Neuronal stem cell (in vitro differentiated cells): ENCODE measurements around the gene CCM2.

Experiments used
- DNase-seq: peaks from one replicate; pipeline ENCODE4 v3.0.0-alpha.2; 2013; ENCODE audit warnings: low spot score
- H2AFZ ChIP-seq: one replicate; pipeline ENCODE4 v1.6.1; 2013; ENCODE audit warnings: mild to moderate bottlenecking, low read length, inconsistent platforms
- H2AK5ac ChIP-seq: 2 replicates; pipeline ENCODE4 v1.6.1; 2013; ENCODE audit warnings: low read depth, mild to moderate bottlenecking, inconsistent platforms, low read length, moderate library complexity, mixed read lengths
- H2BK120ac ChIP-seq: 2 replicates; pipeline ENCODE4 v1.6.1; 2013; ENCODE audit warnings: low read depth, mild to moderate bottlenecking, inconsistent platforms, low read length, moderate library complexity, mixed read lengths
- H2BK12ac ChIP-seq: one replicate; pipeline ENCODE4 v1.6.1; 2013; ENCODE audit warnings: low read length, inconsistent platforms
- H2BK15ac ChIP-seq: 2 replicates; pipeline ENCODE4 v1.6.1; 2013; ENCODE audit warnings: mild to moderate bottlenecking, low read length, inconsistent platforms, mixed read lengths
- H2BK5ac ChIP-seq: one replicate; pipeline ENCODE4 v1.6.1; 2013; ENCODE audit warnings: inconsistent platforms, mild to moderate bottlenecking, low read length, moderate library complexity
- H3K14ac ChIP-seq: one replicate; pipeline ENCODE4 v1.6.1; 2013; ENCODE audit warnings: low read length, inconsistent platforms
- H3K18ac ChIP-seq: 2 replicates; pipeline ENCODE4 v1.6.1; 2013; ENCODE audit warnings: low read length, inconsistent platforms
- H3K23ac ChIP-seq: 2 replicates; pipeline ENCODE4 v1.6.1; 2013; ENCODE audit warnings: low read depth, mild to moderate bottlenecking, mixed read lengths, low read length, inconsistent platforms; ENCODE audit not compliant: poor library complexity
- H3K27ac ChIP-seq: replicated peaks from 3 replicates; pipeline ENCODE4 v1.5.1; 2013; ENCODE audit warnings: low read length, inconsistent platforms
- H3K27me3 ChIP-seq, 3 experiments: 2 replicates each; pipeline ENCODE4 v1.6.1; 2013; ENCODE audit warnings: low read length in 3 of 3, mild to moderate bottlenecking in 2 of 3, inconsistent platforms in 1 of 3, low read depth in 1 of 3, mixed read lengths in 1 of 3, moderate library complexity in 1 of 3; ENCODE audit not compliant: control insufficient read depth in 3 of 3, insufficient read depth in 3 of 3
- H3K36me3 ChIP-seq, 2 donors: replicated peaks in 1 of 2; 2 replicates each; pipeline ENCODE4 v1.6.1; 2013; ENCODE audit warnings: low read length in 2 of 2; ENCODE audit not compliant: control insufficient read depth in 2 of 2, insufficient read depth in 2 of 2
- H3K4ac ChIP-seq: 2 replicates; pipeline ENCODE4 v1.6.1; 2013; ENCODE audit warnings: inconsistent platforms, mild to moderate bottlenecking, low read length, moderate library complexity
- H3K4me1 ChIP-seq, 2 donors: 1 replicate in 1 of 2; 2 replicates in 1 of 2; pipeline ENCODE4 v1.6.1; 2013; ENCODE audit warnings: low read length in 2 of 2, low read depth in 1 of 2; ENCODE audit not compliant: control insufficient read depth in 2 of 2, insufficient read depth in 1 of 2
- H3K4me2 ChIP-seq: one replicate; pipeline ENCODE4 v1.6.1; 2013; ENCODE audit warnings: mild to moderate bottlenecking, low read length, inconsistent platforms; ENCODE audit not compliant: insufficient read depth, poor library complexity, severe bottlenecking
- H3K4me3 ChIP-seq, 2 donors: 2 replicates each; pipeline ENCODE4 v1.5.1; 2013; ENCODE audit warnings: low read length in 2 of 2, mild to moderate bottlenecking in 2 of 2, inconsistent platforms in 1 of 2, moderate library complexity in 1 of 2
- H3K79me1 ChIP-seq: one replicate; pipeline ENCODE4 v1.6.1; 2013; ENCODE audit warnings: low read depth, mild to moderate bottlenecking, inconsistent platforms, low read length, moderate library complexity
- H3K9ac ChIP-seq: one replicate; pipeline ENCODE4 v1.6.1; 2013; ENCODE audit warnings: mild to moderate bottlenecking, low read depth, low read length, inconsistent platforms; ENCODE audit not compliant: poor library complexity
- H3K9me3 ChIP-seq, 2 donors: replicated peaks in 1 of 2; 2 replicates each; pipeline versions ENCODE3 to v1.6.1; 2013; ENCODE audit warnings: low read length in 2 of 2, mild to moderate bottlenecking in 2 of 2, inconsistent platforms in 1 of 2, low read depth in 1 of 2, mixed read lengths in 1 of 2, moderate library complexity in 1 of 2; ENCODE audit not compliant: control insufficient read depth in 2 of 2, insufficient read depth in 1 of 2
- H4K8ac ChIP-seq: one replicate; pipeline ENCODE4 v1.6.1; 2013; ENCODE audit warnings: low read depth, mild to moderate bottlenecking, inconsistent platforms, low read length, moderate library complexity
- H4K91ac ChIP-seq: one replicate; pipeline ENCODE4 v1.6.1; 2013; ENCODE audit warnings: low read length, low read depth, mild to moderate bottlenecking, inconsistent platforms; ENCODE audit not compliant: poor library complexity
- WGBS, 2 donors: extraction: QIAGEN DNeasy Blood & Tissue Kit; methylation state at CpG; one replicate each; pipeline ENCODE4 v1.1.7; 2013; ENCODE audit warnings: missing lambda C conversion rate in 2 of 2, mixed read lengths in 1 of 2; ENCODE audit not compliant: insufficient read length in 2 of 2, insufficient replicate concordance in 1 of 2; ENCODE audit errors: extremely low coverage in 2 of 2; 5-methylcytosine and 5-hydroxymethylcytosine counted together

Gene CCM2

DNA sequence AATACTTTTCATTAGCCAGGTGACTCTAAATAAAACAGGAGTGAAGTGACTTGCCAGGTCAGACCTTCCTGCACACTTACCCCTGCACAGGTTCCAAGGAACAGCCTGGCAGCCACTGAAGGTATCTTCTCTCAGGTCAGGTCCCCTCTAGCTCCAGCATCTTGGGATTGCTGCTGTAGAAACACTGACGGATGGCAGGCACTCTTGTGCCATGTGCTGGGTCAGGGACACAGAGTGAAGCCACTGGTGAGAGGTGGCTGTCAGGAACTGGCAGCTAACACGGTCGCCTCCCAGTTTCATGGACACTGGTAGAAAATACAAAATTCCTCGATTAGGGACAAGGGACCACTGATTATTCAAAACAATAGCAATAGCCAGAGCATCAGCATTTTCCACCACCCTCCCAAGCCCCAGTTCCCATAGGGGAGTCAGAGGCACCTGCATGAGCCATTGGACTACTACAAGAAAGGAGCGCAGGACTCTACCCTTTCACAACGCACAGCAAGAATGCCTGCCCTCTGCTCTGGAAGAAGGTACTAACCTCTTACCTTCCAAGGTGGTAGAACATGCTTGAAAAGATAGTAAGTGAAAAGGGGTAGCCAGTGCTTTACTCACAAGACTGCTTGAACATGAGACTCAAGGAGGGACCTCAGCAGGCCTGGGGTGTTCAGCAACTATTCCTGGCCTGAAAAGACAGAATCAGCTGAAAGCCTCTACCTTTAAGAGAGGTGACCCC, 16.1 kb upstream of the CCM2 start:
- no peak overlapping the region for H4K8ac ChIP-seq
- H3K4me2 ChIP-seq, result no peak overlapping the region
- H3K36me3 ChIP-seq, result peaks cover 27 to 32% of the 10 kb centered on the region in 2 donors
- no peak overlapping the region for H2AFZ ChIP-seq
- H3K27me3 ChIP-seq, result no peaks in the 10 kb centered on the region
- H3K4ac ChIP-seq, result no peak overlapping the region
- H3K79me1 ChIP-seq, result no peaks in the 10 kb centered on the region
- WGBS, 2 donors, result no CpG with 5 or more reads among the region's 6 CpGs
- no peak overlapping the region for H2BK120ac ChIP-seq
- H4K91ac ChIP-seq, result no peak overlapping the region
- H3K9ac ChIP-seq, result no peak overlapping the region
- no peak overlapping the region for H2BK15ac ChIP-seq
- no peak overlapping the region for H3K14ac ChIP-seq
- no peak overlapping the region for H3K4me3 ChIP-seq
- peaks cover 0 to 8% of the 10 kb centered on the region in 2 donors for H3K4me1 ChIP-seq
- DNase-seq, result no peak
- H2BK5ac ChIP-seq, result no peak overlapping the region
- no peak overlapping the region for H3K27ac ChIP-seq
- no peak overlapping the region for H2BK12ac ChIP-seq
- H3K23ac ChIP-seq, result no peak overlapping the region
- no peaks in the 10 kb centered on the region for H3K9me3 ChIP-seq
- no peak overlapping the region for H2AK5ac ChIP-seq
- no peak overlapping the region for H3K18ac ChIP-seq

DNA sequence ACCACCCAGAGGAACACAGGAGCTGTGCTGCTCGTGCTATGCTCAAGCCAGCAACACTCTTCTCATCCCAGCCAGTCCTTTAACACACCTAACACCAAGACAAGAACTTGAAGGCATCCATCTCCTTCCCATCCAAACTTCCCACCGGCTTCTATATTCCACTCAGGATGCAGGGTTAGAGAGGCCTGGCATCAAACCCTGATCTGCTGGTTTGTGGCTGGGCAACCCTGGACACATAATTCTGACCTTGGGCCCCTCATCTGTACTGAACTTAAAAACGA, 15.6 kb upstream of the CCM2 start:
- Histone ChIP-seq H3K9ac (no peak overlapping the region), H4K8ac (no peak overlapping the region), H2BK15ac (no peak overlapping the region), H2BK12ac (no peak overlapping the region), H3K79me1 (no peaks in the 10 kb centered on the region), H2AK5ac (no peak overlapping the region), H3K4me1 (peaks cover 0 to 8% of the 10 kb centered on the region in 2 donors), H2AFZ (no peak overlapping the region), H3K27ac (no peak overlapping the region), H3K27me3 (no peaks in the 10 kb centered on the region), H2BK120ac (no peak overlapping the region), H2BK5ac (no peak overlapping the region), H3K4me2 (no peak overlapping the region), H3K14ac (no peak overlapping the region), H3K23ac (no peak overlapping the region), H3K18ac (no peak overlapping the region), H3K9me3 (no peaks in the 10 kb centered on the region), H3K4ac (no peak overlapping the region), H3K36me3 (peaks cover 27 to 32% of the 10 kb centered on the region in 2 donors), H3K4me3 (no peak overlapping the region), H4K91ac (no peak overlapping the region)
- DNase-seq, result no peak
- no CpG with 5 or more reads among the region's 3 CpGs for WGBS, 2 donors

DNA sequence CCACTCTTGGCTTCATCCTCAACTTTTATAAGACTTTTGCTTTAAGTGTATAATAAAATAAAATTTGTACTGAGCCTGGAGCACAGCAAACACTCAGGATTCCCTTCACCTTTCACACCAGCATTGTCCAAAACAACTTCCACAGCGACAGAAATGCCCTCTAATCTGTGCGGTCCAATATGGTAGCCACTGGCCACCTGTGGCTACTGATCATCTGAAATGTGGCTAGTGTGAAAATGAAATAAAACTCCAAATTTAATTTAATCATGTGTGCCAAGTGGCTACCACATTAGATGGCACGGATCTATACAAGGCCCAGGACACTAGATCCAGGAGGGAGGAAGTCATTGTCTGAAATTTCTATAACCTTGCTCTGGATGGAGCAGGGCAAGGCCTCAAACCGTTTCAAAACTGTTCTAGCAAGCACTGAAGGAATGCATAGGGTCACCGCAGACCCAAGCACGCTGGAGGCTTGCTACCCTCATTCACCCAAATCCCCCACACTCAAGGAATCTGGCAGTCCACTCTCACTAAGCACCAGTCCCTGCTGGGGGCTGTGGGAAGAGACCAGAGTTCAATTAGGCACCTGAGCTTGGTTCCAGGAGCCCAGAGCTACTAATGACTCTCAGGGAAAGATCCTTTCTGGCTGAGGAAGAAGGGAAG, 14.8 kb upstream of the CCM2 start:
- no CpG with 5 or more reads among the region's 6 CpGs for WGBS, 2 donors
- H3K27ac ChIP-seq, result no peak overlapping the region

DNA sequence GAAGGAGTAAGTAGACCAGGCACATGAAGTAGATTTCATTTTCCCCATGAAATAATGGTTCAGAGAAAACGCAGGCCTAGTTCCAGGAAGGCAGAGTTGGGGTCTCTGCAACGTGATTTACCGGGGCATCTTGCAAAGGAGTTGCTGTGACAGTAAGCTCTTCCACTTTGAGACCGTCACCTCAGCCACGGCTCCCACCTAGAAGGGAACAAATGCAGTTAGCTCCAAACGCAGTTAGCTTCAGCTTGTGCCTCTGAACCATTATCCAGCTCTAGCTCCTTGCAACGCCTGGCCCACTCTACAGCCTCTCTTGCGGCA, 14.1 kb upstream of the CCM2 start:
- Histone ChIP-seq H3K14ac (peak overlapping the region; percentile 1), H3K4me1 (peaks cover 0 to 8% of the 10 kb centered on the region in 2 donors), H2BK120ac (no peak overlapping the region), H3K36me3 (peaks cover 27 to 32% of the 10 kb centered on the region in 2 donors), H2BK12ac (no peak overlapping the region), H2BK5ac (peak overlapping the region; percentile 76), H3K4me2 (peak overlapping the region; percentile 83), H3K4ac (no peak overlapping the region), H2BK15ac (no peak overlapping the region), H3K27me3 (no peaks in the 10 kb centered on the region), H2AFZ (peak overlapping the region; percentile 91), H3K27ac (no peak overlapping the region), H2AK5ac (peak overlapping the region; percentile 91), H3K4me3 (peak overlapping the region; percentile 47 to 83), H3K9ac (peak overlapping the region; percentile 96), H3K18ac (peak overlapping the region; percentile 95), H3K23ac (peak overlapping the region; percentile 40), H3K9me3 (peaks cover 0 to 2% of the 10 kb centered on the region in 2 donors), H4K91ac (peak overlapping the region; percentile 14), H3K79me1 (no peaks in the 10 kb centered on the region), H4K8ac (no peak overlapping the region)
- no CpG with 5 or more reads among the region's 8 CpGs for WGBS, 2 donors
- DNase-seq, result no peak

More for the DNA sequence above, 14.8 kb upstream of the CCM2 start:
- no peaks in the 10 kb centered on the region for H3K27me3 ChIP-seq
- no peak for DNase-seq
- no peak overlapping the region for H4K8ac ChIP-seq
- H3K14ac ChIP-seq, result no peak overlapping the region
- H2BK15ac ChIP-seq, result no peak overlapping the region
- no peak overlapping the region for H3K4ac ChIP-seq
- no peak overlapping the region for H2BK12ac ChIP-seq
- no peak overlapping the region for H2AFZ ChIP-seq
- H3K4me1 ChIP-seq, result peaks cover 0 to 8% of the 10 kb centered on the region in 2 donors
- no peak overlapping the region for H2BK120ac ChIP-seq
- peaks cover 27 to 32% of the 10 kb centered on the region in 2 donors for H3K36me3 ChIP-seq
- no peak overlapping the region for H3K23ac ChIP-seq
- H2AK5ac ChIP-seq, result no peak overlapping the region
- no peak overlapping the region for H4K91ac ChIP-seq
- peak overlapping the region; percentile 37 for H3K4me2 ChIP-seq
- H3K9me3 ChIP-seq, result no peaks in the 10 kb centered on the region
- H3K4me3 ChIP-seq, result peak overlapping the region; percentile 47 to 74
- H3K79me1 ChIP-seq, result no peaks in the 10 kb centered on the region
- no peak overlapping the region for H2BK5ac ChIP-seq
- H3K9ac ChIP-seq, result peak overlapping the region; percentile 61
- H3K18ac ChIP-seq, result no peak overlapping the region
